HG03432 (cell line): Measurements from ENCODE around the gene NAALADL1.
A peak's percentile ranks its signal among the peaks of the same experiment; 100 is the strongest.
"Not testable (repeated sequence)": the region's sequence is repeated elsewhere in the genome, so short reads cannot be mapped to it uniquely, and the experiment has no call there.

Experiments used
- ATAC-seq: cut with Tn5 transposase; IDR thresholded peaks from one replicate; pipeline ENCODE4 v1.9.1; 2021; ENCODE audit warnings: mild to moderate bottlenecking, moderate library complexity; ENCODE audit not compliant: unreplicated experiment

Gene NAALADL1

GRCh38 chr11:65055538-65055937 is 2.8 kb downstream of the NAALADL1 start:
- ATAC-seq, result peak; percentile 42

DNA sequence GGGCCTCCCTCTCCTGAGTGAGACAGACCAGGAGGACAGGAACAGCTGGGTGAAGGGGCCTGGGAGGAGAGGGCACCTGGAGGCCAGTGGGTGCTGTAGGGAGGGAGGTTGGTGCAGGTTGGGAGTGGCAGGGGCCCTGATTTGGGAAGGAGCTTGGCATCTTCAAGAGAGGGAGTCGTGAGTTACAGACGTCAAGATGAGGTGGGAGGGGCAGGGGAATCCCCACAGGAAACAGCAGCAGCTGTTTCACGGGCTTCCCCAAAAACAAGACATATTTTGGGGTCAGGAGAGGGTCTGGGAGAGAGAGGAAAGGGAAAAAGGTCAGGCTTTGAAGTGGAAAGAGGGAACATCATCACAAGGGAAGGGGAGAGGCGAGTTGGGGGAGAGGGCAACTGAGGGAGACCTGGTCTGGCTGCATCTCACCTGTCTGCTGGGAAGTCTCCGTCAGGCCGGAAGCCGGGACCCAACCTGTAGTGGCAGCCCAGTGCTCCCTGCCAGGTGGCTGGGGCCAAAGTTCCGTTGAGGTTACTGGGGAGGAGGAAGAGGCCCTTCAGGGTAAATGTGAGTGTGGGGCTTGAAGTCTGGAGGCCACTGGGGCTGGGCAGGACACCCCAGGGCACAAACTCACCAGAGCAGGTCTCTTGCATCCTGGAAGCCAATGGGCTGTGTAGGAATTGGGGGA is 4.4 kb downstream of the NAALADL1 start:
- ATAC-seq, result no peak

- ATAC-seq, result no peak
These were observed 6.9 kb downstream of the NAALADL1 start for GRCh38 chr11:65051398-65051858.

GRCh38 chr11:65047581-65048422 is 10.6 kb downstream of the NAALADL1 start:
- ATAC-seq, result no peak

GRCh38 chr11:65045728-65046127 is 12.6 kb downstream of the NAALADL1 start:
- no peak for ATAC-seq

GRCh38 chr11:65045061-65045460 is 13.3 kb downstream of the NAALADL1 start:
- no peak for ATAC-seq

GRCh38 chr11:65043881-65044501 is 14.4 kb downstream of the NAALADL1 start:
- no peak for ATAC-seq

- ATAC-seq, result no peak
These were observed 15.5 kb downstream of the NAALADL1 start for GRCh38 chr11:65042891-65043290.

DNA sequence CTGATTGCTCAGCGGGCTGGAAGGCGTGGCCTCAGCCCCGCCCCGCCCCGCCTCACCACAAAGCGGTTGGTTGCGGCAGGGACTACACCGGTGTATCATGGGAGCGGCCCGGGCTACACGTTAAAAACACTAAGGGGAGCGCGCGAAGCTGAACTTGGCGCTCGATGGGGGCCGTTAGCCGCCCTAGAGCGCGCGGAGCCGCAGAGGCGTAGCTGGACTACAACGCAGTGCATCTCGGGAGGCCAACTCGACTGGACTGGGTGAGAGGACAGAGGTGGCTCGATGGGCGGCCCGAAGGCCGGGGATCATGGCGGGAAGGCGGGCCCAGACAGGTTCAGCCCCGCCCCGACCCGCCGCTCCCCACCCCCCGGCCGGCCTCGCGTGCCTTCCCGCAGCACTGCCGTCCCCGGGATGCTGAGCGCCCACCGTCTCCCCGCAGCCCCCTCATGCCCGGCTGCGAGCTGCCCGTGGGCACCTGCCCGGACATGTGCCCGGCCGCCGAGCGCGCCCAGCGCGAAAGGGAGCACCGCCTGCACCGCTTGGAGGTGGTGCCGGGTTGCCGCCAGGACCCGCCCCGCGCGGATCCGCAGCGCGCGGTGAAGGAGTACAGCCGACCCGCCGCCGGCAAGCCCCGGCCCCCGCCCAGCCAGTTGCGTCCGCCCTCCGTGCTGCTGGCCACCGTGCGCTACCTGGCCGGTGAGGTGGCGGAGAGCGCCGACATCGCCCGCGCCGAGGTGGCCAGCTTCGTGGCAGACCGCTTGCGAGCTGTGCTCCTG is 17.3 kb downstream of the NAALADL1 start, which contains the start of gene SAC3D1:
Gene SAC3D1, plus strand, starts transcription at position 364 of the 776 bp plus-strand sequence. Its CDS starts 83 bp downstream, at position 447.
- peak; percentile 86 for ATAC-seq

- ATAC-seq, result no peak
These were observed 17.9 kb downstream of the NAALADL1 start for GRCh38 chr11:65040520-65040846.

GRCh38 chr11:65036931-65037330 is 21.4 kb downstream of the NAALADL1 start:
- no peak for ATAC-seq

DNA sequence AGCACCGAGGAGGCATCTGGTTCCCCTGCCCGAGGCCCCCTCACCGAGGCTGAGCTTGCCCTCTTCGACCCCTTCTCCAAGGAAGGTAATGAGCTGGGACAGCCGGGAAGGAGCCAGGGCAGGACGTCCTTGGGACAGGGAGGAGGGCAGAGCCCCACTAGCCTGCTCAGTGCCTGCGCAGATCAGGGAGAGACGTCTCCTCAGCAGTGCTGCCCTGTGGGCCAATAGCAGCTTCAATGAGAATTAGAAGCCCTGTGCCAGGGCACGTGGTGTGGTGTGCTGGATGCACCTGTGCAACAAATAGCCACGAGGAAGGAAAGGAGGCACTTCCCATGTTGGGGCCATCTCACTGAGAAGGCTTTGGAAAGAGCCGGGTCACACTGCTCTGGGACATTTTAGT is 22.8 kb downstream of the NAALADL1 start:
- ATAC-seq, result no peak

DNA sequence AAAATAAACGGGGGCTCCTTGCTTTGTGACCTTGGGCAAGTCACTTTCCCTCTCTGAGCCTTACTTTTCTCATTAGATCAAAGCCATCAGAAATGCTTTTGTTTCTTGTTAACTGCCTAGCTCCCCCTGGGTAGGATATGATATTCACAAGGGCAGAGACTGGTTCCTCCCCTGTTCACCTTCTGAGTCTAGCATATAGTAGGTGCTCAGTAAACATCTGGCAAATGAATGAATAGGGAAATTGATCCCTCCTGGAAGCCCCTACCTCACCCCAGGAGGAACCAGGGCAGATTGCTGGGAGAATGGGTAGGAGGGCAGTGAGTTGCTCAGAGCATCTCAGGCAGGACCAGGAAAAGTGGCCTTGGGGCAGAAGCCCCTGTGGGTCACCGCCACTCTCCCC is 23.9 kb downstream of the NAALADL1 start:
- ATAC-seq, result no peak

GRCh38 chr11:65032216-65032615 is 26.1 kb downstream of the NAALADL1 start:
- ATAC-seq, result no peak

DNA sequence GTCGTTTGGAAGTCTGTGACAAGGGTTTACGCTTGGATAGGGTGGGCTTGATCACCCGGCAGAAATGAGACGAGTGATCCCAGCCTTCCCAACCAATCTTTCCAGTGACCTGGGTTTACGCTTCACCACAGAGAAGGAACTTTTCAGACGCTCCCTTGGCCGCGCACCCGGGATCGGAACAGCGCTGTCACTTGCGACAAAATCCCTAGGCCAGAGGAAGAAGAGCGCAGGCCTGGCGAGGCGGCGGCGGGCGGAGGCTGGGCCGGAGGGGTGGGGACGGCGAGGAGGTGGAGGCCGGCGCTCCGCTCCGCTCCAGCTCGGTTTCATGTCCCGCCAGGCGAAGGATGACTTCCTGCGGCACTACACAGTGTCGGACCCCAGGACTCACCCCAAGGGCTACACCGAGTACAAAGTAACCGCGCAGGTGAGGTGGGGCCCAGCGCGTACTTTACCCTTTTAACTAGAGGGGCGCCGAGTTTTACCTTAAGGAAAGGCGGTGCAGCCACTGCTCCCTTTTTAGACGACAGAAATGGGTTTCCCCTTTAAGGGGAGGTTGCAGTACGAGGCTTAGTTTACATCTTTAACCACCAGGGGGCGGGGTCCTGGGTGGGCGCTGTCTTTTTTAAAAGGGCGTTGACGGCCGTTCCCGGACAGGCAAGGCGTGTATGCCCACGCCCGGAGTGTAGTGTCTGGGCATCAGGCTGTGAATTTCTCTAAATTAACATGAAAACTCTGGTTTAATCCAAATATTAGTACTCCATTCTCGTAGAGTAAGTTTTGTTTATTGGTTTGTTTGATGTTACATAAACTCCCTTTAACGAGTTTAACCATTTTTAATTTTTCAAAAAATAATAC is 30.9 kb downstream of the NAALADL1 start, which contains the start of gene SNX15:
Gene SNX15, plus strand, starts transcription at position 227 of the 855 bp plus-strand sequence. Its CDS starts 99 bp downstream, at position 326.
- peak; percentile 89 for ATAC-seq

DNA sequence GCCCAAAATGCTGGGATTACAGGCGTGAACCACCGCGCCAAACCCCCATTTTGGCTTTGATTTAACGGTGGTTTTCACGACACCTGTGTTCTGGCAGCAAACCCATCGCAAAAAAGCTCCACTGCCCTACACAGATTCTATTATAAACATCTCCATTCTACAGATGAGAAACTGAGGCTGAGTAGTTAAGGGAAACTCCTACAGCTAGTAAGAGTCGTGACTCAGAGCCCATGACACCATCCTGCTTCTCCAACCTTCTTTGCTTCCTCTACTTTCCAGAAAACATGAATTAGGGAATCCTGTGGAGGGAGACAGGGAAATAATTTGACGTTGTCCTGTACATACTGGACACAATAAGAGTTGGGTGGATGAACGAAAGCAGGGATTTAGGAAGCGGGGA is 31.5 kb downstream of the NAALADL1 start:
- ATAC-seq, result no peak

- ATAC-seq, result not testable (repeated sequence)
These were observed 34.9 kb downstream of the NAALADL1 start for GRCh38 chr11:65023502-65023901.

DNA sequence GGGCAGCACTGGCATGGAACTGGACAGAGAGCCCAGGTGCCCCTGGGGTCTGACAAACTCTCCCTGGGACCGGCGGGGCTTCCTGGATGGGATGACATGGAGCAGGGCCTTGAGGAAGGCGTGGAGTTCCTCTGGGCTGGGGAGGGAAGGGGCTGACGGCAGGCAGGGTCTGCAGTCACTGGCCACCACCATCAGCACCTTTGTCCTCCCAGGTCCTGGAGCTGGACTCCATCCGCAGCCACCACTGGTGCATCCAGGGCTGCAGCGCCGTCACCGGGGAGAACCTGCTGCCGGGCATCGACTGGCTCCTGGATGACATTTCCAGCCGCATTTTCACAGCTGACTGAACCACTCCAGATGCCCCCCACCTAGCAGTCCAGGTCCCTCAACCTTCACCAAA is 36.8 kb downstream of the NAALADL1 start:
- no peak for ATAC-seq

DNA sequence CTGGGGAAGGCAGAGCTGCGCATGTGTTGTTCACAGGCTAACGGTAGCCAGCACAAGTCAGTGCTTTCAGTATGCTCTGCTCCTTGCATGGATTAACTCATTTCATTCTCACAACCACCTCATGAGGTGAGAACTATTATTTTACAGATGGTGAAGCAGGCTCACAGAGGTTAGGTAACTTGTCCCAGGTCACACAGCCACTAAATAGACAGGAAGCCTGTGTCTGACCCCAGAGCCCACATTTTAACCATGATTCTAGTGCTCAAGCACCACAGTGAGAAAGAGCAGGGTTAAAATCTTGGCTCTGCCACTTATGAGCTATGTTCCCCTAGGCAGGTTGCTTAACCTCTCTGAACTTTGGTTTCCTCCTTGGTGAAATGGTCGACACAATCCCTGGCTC is 37.4 kb downstream of the NAALADL1 start:
- ATAC-seq, result no peak

DNA sequence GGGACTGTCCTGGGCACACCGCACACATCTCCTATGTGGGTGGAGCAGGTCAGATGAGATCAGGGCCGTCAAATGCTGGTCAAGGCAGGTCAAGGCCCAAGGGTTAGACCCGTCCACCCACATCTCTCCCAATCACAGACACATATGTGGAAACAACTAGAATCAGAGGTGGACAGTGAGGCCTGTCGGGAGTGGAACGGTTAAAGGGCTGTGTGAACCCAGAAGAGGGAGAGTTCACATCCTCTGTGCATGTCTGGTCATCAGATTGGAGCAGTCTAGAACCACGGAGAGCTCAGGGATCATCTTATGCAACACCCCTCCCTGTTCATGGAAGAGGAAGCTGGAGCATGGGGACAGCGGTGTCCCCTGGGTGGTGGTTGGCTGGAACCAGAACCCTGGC is 38.5 kb downstream of the NAALADL1 start:
- no peak for ATAC-seq
